Hepatocyte (in vitro differentiated cells): Measurements from ENCODE around the gene INPP5K. TPM values are rescaled to one million over a fixed set of nuclear protein-coding genes. Genes with fewer than 3 reads are reported as not detected.
A peak's percentile ranks its signal among the peaks of the same experiment; 100 is the strongest.

Experiments
- DNase-seq: peaks from one replicate; pipeline ENCODE4 v3.0.0-alpha.2; 2016; ENCODE audit warnings: low spot score
- H2AFZ ChIP-seq: fragments of 200-600 bp; sonication (generic); 2 replicates; pipeline ENCODE4 v1.6.0; 2016; ENCODE audit warnings: antibody characterized with exemption, mild to moderate bottlenecking
- H3K27ac ChIP-seq: fragments of 200-600 bp; sonication (generic); 2 replicates; pipeline ENCODE4 v1.5.1; 2016; ENCODE audit warnings: mild to moderate bottlenecking
- H3K27me3 ChIP-seq: fragments of 200-600 bp; sonication (generic); 2 replicates; pipeline ENCODE4 v1.6.1; 2016
- H3K36me3 ChIP-seq: fragments of 200-600 bp; sonication (generic); replicated peaks from 2 replicates; pipeline ENCODE4 v1.5.1; 2016; ENCODE audit warnings: low read depth; ENCODE audit not compliant: insufficient read depth
- H3K4me1 ChIP-seq: fragments of 200-600 bp; sonication (generic); 2 replicates; pipeline ENCODE4 v1.5.1; 2016; ENCODE audit warnings: mild to moderate bottlenecking, moderate library complexity; ENCODE audit not compliant: insufficient read depth
- H3K4me2 ChIP-seq: fragments of 200-600 bp; sonication (generic); 2 replicates; pipeline ENCODE4 v1.6.0; 2016
- H3K4me3 ChIP-seq: fragments of 200-600 bp; sonication (generic); 2 replicates; pipeline ENCODE4 v1.5.1; 2016; ENCODE audit warnings: mild to moderate bottlenecking
- H3K79me2 ChIP-seq: fragments of 200-600 bp; sonication (generic); 2 replicates; pipeline ENCODE4 v1.6.0; 2017; ENCODE audit warnings: mild to moderate bottlenecking
- H3K9me2 ChIP-seq: fragments of 200-600 bp; sonication (generic); replicated peaks from 2 replicates; pipeline ENCODE4 v1.6.0; 2017; ENCODE audit warnings: mild to moderate bottlenecking; ENCODE audit not compliant: insufficient read depth
- H3K9me3 ChIP-seq: fragments of 200-600 bp; sonication (generic); 2 replicates; pipeline ENCODE4 v1.5.1; 2016; ENCODE audit warnings: low read depth, mild to moderate bottlenecking
- H4K20me1 ChIP-seq: fragments of 200-600 bp; sonication (generic); 2 replicates; pipeline ENCODE4 v1.6.0; 2016; ENCODE audit warnings: mild to moderate bottlenecking; ENCODE audit not compliant: insufficient read depth, poor library complexity, severe bottlenecking
- CTCF ChIP-seq: fragments of 200-600 bp; sonication (generic); IDR thresholded peaks from 2 replicates; pipeline ENCODE4 v1.5.1; 2016; ENCODE audit warnings: antibody characterized with exemption, mild to moderate bottlenecking; ENCODE audit not compliant: poor library complexity
- EZH2 ChIP-seq: fragments of 200-600 bp; sonication (generic); IDR thresholded peaks from 2 replicates; pipeline ENCODE4 v1.6.1; 2016; ENCODE audit warnings: antibody characterized with exemption, mild to moderate bottlenecking, borderline replicate concordance
- EZH2phosphoT487 ChIP-seq: fragments of 200-600 bp; sonication (generic); IDR thresholded peaks from one replicate; pipeline ENCODE4 v1.6.1; 2018; ENCODE audit warnings: antibody characterized with exemption, mild to moderate bottlenecking, low read depth, moderate library complexity; ENCODE audit not compliant: unreplicated experiment, severe bottlenecking
- WGBS: methylation state at CpG from one replicate; pipeline ENCODE4 v1.1.6; 2016; ENCODE audit warnings: low lambda C conversion rate; ENCODE audit errors: missing lambda C conversion rate; 5-methylcytosine and 5-hydroxymethylcytosine counted together
- polyA plus RNA-seq: library from polyadenylated mRNA; unstranded; fragments of >200 nt; fragmentation: Nextera tagmentation; extraction: Ambion mirVana; gene quantifications from 2 replicates; pipeline ENCODE4 v1.2.1, GENCODE V29; 2016
- total RNA-seq: library from RNA; depleted of rRNA; stranded (reverse); fragments of >200 nt; gene quantifications from 2 replicates; pipeline ENCODE4 v1.2.3, GENCODE V29; 2014

INPP5K gene
- total and polyA plus RNA-seq, 2 experiments from 2014 or later: 34.7 to 40.4 TPM

- H3K36me3 ChIP-seq: no peaks in the 10 kb centered on the region
- no peak for DNase-seq
- no peaks in the 10 kb centered on the region for H3K9me3 ChIP-seq
These were observed 54.0 kb downstream of the INPP5K start for GRCh38 chr17:1462164-1463112.

GRCh38 chr17:1461198-1461944 lies 55.0 kb downstream of the INPP5K start:
- Histone ChIP-seq H4K20me1 (no peaks in the 10 kb centered on the region), H3K9me2 (no peaks in the 10 kb centered on the region), H3K79me2 (no peaks in the 10 kb centered on the region), H3K4me3 (no peak overlapping the region), H3K27me3 (no peaks in the 10 kb centered on the region), H3K36me3 (no peaks in the 10 kb centered on the region), H3K4me2 (no peak overlapping the region), H3K4me1 (no peaks in the 10 kb centered on the region), H3K27ac (no peak overlapping the region), H3K9me3 (no peaks in the 10 kb centered on the region), H2AFZ (no peak overlapping the region)
- TF ChIP-seq EZH2: no peak
- no peak for TF ChIP-seq CTCF
- TF ChIP-seq EZH2phosphoT487: no peak
- no peak for DNase-seq
- WGBS: 97% methylated on average over 18 of the region's 18 CpGs

More at GRCh38 chr17:1462164-1463112, 54.0 kb downstream of the INPP5K start:
- no peaks in the 10 kb centered on the region for H3K4me1 ChIP-seq
- no peaks in the 10 kb centered on the region for H4K20me1 ChIP-seq
- no peaks in the 10 kb centered on the region for H3K9me2 ChIP-seq
- no peak overlapping the region for H3K4me3 ChIP-seq
- no peaks in the 10 kb centered on the region for H3K79me2 ChIP-seq
- H2AFZ ChIP-seq: no peak overlapping the region
- WGBS: 85% methylated on average over 33 of the region's 33 CpGs
- no peaks in the 10 kb centered on the region for H3K27me3 ChIP-seq
- no peak overlapping the region for H3K4me2 ChIP-seq
- H3K27ac ChIP-seq: no peak overlapping the region
- TF ChIP-seq EZH2: no peak
- TF ChIP-seq EZH2phosphoT487: no peak
- no peak for TF ChIP-seq CTCF

GRCh38 chr17:1460233-1460632 lies 56.2 kb downstream of the INPP5K start:
- H3K4me1 ChIP-seq: no peaks in the 10 kb centered on the region
- no peak overlapping the region for H3K4me3 ChIP-seq
- H3K27me3 ChIP-seq: no peaks in the 10 kb centered on the region
- no peak overlapping the region for H2AFZ ChIP-seq
- H3K36me3 ChIP-seq: no peaks in the 10 kb centered on the region
- 73% methylated on average over 6 of the region's 6 CpGs for WGBS
- no peaks in the 10 kb centered on the region for H4K20me1 ChIP-seq
- H3K79me2 ChIP-seq: peaks cover 6% of the 10 kb centered on the region
- no peak overlapping the region for H3K27ac ChIP-seq
- DNase-seq: peak; percentile 73
- no peaks in the 10 kb centered on the region for H3K9me2 ChIP-seq
- TF ChIP-seq EZH2 (no peak), EZH2phosphoT487 (no peak), CTCF (no peak)
- no peaks in the 10 kb centered on the region for H3K9me3 ChIP-seq
- no peak overlapping the region for H3K4me2 ChIP-seq
